Measurements from ENCODE around the gene MACROH2A2.
"Not testable (repeated sequence)": the region's sequence is repeated elsewhere in the genome, so short reads cannot be mapped to it uniquely, and the experiment has no call there.

Gene MACROH2A2

DNA sequence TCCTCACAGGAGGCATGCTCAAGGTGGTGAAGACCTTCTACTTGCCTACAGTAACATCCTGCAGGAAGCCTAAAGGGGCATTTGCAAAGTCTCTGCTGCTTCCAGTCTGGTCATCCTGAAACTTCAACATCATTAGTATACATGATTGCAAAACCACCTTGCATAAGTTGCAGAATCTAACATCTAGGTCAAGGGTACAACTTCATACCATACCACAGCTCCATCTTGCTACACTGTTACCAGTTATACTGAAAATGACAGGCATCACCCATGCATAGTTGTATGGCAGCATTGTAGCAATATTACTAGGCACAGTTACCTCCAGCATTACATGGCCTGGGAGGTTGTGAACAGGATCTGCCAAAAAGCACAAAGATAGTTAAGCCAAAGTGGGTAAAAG is 13.7 kb upstream of the MACROH2A2 start:
- in situ Hi-C loops (cut with HindIII; ENCODE audit: low sequenced_read_pairs) = no loop called here
- TF ChIP-seq, protein P1, sequence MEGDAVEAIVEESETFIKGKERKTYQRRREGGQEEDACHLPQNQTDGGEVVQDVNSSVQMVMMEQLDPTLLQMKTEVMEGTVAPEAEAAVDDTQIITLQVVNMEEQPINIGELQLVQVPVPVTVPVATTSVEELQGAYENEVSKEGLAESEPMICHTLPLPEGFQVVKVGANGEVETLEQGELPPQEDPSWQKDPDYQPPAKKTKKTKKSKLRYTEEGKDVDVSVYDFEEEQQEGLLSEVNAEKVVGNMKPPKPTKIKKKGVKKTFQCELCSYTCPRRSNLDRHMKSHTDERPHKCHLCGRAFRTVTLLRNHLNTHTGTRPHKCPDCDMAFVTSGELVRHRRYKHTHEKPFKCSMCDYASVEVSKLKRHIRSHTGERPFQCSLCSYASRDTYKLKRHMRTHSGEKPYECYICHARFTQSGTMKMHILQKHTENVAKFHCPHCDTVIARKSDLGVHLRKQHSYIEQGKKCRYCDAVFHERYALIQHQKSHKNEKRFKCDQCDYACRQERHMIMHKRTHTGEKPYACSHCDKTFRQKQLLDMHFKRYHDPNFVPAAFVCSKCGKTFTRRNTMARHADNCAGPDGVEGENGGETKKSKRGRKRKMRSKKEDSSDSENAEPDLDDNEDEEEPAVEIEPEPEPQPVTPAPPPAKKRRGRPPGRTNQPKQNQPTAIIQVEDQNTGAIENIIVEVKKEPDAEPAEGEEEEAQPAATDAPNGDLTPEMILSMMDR (IDR thresholded peaks at IDR 0.05; ENCODE audit: low read depth, low read length, missing control alignments) = no peak
- DNase-seq (ENCODE audit: low read depth) = no peak
- H3K4me3 ChIP-seq (ENCODE audit: low read depth, low read length) = no peak overlapping the region

DNA sequence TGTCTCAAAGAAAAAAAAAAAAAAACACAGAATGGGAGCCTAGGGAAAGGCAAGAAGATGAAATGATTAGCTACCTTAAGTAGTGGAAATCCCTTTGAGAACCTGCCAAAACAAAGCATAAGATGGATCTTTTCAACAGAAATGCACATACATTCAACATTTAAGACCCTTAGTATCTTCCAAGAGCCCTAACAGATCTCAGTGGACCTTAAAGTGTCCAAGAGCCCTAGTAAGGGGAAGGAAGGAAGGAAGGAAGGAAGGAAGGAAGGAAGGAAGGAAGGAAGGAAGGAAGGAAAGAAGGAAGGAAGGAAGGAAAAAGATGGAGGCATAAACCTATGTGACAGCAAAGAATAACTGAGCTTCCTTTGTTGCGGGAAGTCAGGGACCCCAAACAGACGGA is 11.6 kb upstream of the MACROH2A2 start:
- TF ChIP-seq, protein P1 (IDR thresholded peaks at IDR 0.05; ENCODE audit: low read depth, low read length, missing control alignments) = no peak
- H3K4me3 ChIP-seq (ENCODE audit: low read depth, low read length) = no peak overlapping the region
- no peak for DNase-seq (ENCODE audit: low read depth)
- in situ Hi-C loops (cut with HindIII; ENCODE audit: low sequenced_read_pairs) = no loop called here

DNA sequence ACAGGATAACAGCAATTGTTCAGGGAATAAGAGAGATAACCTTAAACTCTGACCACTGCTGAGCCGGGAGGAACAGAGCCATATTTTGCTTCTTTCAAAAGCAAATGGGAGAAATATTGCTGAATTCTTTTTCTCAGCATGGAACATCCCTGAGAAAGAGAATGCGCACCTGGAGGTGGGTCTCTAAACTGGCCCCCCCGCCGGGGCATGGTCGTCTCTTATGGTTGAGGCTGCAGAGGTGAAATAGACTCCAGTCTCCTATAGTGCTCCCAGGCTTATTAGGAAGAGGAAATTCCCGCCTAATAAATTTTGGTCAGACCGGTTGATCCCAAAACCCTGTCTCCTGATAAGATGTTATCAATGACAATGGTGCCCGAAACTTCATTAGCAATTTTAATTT is 10.9 kb upstream of the MACROH2A2 start:
- H3K4me3 ChIP-seq (ENCODE audit: low read depth, low read length); DNase-seq (ENCODE audit: low read depth); in situ Hi-C loops (cut with HindIII; ENCODE audit: low sequenced_read_pairs): not testable (repeated sequence)

DNA sequence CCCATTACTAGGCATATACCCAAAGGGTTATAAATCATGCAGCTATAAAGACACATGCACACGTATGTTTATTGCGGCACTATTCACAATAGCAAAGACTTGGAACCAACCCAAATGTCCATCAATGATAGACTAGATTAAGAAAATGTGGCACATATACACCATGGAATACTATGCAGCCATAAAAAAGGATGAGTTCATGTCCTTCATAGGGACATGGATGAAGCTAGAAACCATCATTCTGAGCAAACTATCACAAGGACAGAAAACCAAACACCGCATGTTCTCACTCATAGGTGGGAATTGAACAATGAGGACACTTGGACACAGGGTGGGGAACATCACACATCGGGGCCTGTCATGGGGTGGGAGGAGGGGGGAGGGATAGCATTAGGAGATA is 5.6 kb upstream of the MACROH2A2 start:
- H3K4me3 ChIP-seq (ENCODE audit: low read depth, low read length); DNase-seq (ENCODE audit: low read depth); in situ Hi-C loops (cut with HindIII; ENCODE audit: low sequenced_read_pairs): not testable (repeated sequence)

DNA sequence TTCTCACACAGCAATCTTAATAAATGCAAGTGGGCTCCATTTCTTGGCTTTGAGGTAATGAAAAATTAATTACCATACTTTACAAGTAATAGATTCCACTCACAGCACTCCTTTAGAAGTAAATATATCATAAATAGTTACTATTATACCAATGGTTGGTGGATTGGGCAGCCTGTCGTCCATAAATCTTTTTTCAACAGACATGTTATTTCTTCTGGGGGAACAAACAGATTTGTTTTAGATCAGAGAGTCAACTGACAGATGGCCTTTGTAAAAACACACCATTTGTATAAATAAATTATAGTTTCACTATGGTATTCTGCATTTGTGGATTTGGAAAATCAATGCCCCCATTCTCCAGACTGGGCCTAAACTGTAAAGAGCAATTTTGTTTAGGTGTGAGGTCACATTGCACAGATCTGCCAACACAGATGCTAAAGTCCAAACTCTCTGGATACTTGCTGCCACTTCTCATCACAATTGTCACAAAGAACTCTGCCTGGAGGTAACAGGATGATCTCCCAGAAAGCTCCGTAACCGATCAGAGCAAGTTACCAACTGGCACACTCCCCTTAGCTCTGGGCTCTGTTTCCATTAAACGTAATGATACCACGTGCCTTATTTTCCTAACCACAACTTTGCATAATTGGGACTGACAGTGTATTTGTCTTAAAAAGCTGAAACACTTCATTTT is 4.5 kb upstream of the MACROH2A2 start:
- in situ Hi-C loops (cut with HindIII; ENCODE audit: low sequenced_read_pairs) = no loop called here
- H3K4me3 ChIP-seq (ENCODE audit: low read depth, low read length) = no peak overlapping the region
- TF ChIP-seq, protein P1 (IDR thresholded peaks at IDR 0.05; ENCODE audit: low read depth, low read length, missing control alignments) = no peak
- DNase-seq (ENCODE audit: low read depth) = no peak

DNA sequence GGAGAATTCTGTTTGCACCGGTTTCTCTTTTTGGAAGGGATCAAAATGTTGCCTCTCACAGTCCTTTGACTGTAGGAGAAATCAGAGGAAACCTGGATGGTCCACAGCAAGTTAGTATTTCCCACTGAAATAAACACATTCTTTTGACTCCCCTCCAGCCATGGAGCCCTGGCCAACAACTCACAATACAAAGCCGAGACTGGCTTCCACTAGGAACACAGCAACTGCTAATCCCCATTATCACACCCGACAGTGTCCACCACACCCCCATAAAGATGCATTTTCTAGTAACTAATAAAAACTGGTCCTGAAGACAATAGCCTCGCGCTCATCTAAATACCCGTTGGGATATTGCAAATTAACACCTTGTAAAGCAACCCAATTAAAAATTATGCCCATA is 798 bp upstream of the MACROH2A2 start:
- DNase-seq (ENCODE audit: low read depth) = no peak
- TF ChIP-seq, protein P1 (IDR thresholded peaks at IDR 0.05; ENCODE audit: low read depth, low read length, missing control alignments) = no peak
- in situ Hi-C loops (cut with HindIII; ENCODE audit: low sequenced_read_pairs) = no loop called here
- H3K4me3 ChIP-seq (ENCODE audit: low read depth, low read length) = peak overlapping the region; percentile 87

DNA sequence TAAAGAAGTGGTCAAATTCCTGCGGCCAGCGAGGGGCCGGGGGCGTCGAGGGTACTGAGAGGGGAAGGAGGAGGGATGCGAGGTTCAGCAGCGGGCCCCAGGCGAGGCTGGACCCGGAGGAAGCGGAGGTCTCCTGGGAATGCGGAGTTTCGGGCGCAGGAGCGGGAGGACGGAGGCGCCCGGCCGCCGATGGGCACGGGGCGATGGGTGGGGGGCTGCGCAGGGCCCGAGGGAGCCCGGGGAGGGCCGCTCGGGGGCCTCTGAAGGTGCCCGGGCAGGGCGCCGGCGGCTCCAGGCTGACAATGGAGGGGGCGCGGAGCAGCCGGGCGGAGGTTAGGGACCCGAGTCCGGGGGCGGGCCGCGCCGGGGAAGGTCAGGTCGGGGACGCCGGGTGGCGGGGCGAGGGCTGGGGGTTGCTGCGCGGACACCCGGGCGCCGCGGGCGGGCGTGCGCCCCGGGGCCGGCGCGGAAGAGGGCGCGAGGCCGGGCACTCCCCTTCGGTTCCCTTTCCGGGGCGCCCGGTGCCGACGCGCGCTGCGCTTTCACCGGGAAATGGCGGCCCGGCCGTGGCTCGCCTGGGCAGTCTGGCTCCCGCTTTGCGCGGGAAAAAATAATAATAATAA is 683 bp downstream of the MACROH2A2 start:
- TF ChIP-seq, protein P1 (IDR thresholded peaks at IDR 0.05; ENCODE audit: low read depth, low read length, missing control alignments) = no peak
- DNase-seq (ENCODE audit: low read depth) = no peak
- in situ Hi-C loops (cut with HindIII; ENCODE audit: low sequenced_read_pairs) = no loop called here
- H3K4me3 ChIP-seq (ENCODE audit: low read depth, low read length) = peak overlapping the region; percentile 87

Measured in astrocyte of the cerebellum (primary cell).